Vagina (tissue), 2 donors: Measurements from ENCODE around the gene RNF141. TPM values are rescaled to one million over a fixed set of nuclear protein-coding genes. Genes with fewer than 3 reads are reported as not detected.

ENCODE experiments used
- DNase-seq, 2 donors: peaks; one replicate each; pipeline ENCODE4 v3.0.0-alpha.2; 2017; ENCODE audit errors: extremely low spot score in 2 of 2
- H3K27ac ChIP-seq: fragments of 200-600 bp; sonication (generic); one replicate; pipeline ENCODE4 v1.5.1; 2019
- H3K27me3 ChIP-seq: fragments of 200-600 bp; sonication (generic); one replicate; pipeline ENCODE4 v1.5.1; 2019
- H3K36me3 ChIP-seq, 2 donors: fragments of 200-600 bp; sonication (generic); one replicate each; pipeline ENCODE4 v1.5.1; 2017 to 2019
- H3K4me1 ChIP-seq: fragments of 200-600 bp; sonication (generic); one replicate; pipeline ENCODE4 v1.5.1; 2019
- H3K4me3 ChIP-seq, 2 donors: fragments of 200-600 bp; sonication (generic); 1 replicate in 1 of 2; 2 replicates in 1 of 2; pipeline ENCODE4 v1.5.1; 2016 to 2019
- H3K9me3 ChIP-seq: fragments of 200-600 bp; sonication (generic); one replicate; pipeline ENCODE4 v1.5.1; 2019
- POLR2A ChIP-seq, 2 donors: fragments of 450-650 bp; IDR thresholded peaks; one replicate each; pipeline ENCODE4 v1.6.1; 2017; ENCODE audit warnings: antibody characterized with exemption in 2 of 2, mild to moderate bottlenecking in 2 of 2, moderate library complexity in 2 of 2
- POLR2AphosphoS5 ChIP-seq, 2 donors: sonication (generic); formaldehyde crosslinking; IDR thresholded peaks; one replicate each; pipeline ENCODE4 v1.9.0; 2017; ENCODE audit warnings: antibody characterized with exemption in 2 of 2, mild to moderate bottlenecking in 2 of 2, low read depth in 1 of 2; ENCODE audit not compliant: insufficient read depth in 1 of 2
- intact Hi-C: fragments of 100-400 bp; cut with DNase I; formaldehyde crosslinking; loops from one replicate; pipeline ENCODE4 v1.15.1; 2023
- total RNA-seq: library from RNA; depleted of rRNA; stranded (reverse); fragments of >200 nt; gene quantifications from one replicate; pipeline ENCODE4 v1.2.3, GENCODE V29; 2016
- TF ChIP-seq, protein P1 (sequence below), 3 experiments: fragments of 450-650 bp in 2 of 3; fragments of 200-600 bp in 1 of 3; sonication (generic) in 1 of 3; IDR thresholded peaks; one replicate each; pipeline ENCODE4 v1.5.1; 2017 to 2019; ENCODE audit warnings: antibody characterized with exemption in 3 of 3, mild to moderate bottlenecking in 2 of 3, moderate library complexity in 2 of 3

The RNF141 gene
- total RNA-seq, 1 donor from 2014 or later = 19.2 TPM

DNA sequence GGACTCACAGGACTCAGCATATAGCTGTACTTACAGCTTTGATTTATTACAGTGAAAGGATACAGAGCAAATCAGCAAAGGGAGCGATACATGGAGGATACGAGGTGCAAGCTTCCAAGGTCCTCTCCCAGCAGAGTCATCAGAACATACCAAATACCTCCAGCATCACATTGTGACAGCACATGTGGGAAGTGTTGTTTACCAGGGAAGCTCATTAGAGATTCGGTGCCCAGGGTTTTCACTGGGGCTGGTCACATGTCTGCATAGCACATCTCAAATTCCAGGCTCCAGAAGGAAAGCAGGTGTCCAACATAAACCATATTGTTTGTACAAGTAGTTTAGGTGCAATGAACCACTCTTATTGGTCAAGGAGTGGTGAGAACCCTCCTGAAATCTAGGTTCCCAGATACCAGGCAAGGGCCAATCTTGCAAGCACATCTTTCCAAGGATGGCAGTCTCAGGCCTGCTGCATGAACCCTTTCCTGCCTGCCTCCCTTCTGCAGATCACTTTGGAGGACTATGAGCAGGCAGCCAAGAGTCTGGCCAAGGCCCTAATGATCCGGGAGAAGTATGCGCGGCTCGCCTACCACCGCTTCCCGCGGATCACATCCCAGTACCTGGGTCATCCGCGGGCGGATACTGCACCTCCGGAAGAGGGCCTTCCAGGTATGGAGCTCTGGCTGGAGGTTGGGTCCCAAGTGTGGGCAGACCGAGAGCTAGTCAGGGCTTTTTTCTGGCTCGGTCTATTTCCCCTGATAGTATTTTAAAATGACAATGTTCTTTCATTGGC lies 59.2 kb downstream of the RNF141 start:
- Histone ChIP-seq H3K27me3 (no peaks in the 10 kb centered on the region), H3K4me1 (no peaks in the 10 kb centered on the region), H3K36me3 (no peaks in the 10 kb centered on the region), H3K9me3 (no peaks in the 10 kb centered on the region), H3K27ac (no peak overlapping the region), H3K4me3 (no peak overlapping the region)
- peak in 1 of 2 donors; percentile 79 for DNase-seq
- TF ChIP-seq, protein P1, sequence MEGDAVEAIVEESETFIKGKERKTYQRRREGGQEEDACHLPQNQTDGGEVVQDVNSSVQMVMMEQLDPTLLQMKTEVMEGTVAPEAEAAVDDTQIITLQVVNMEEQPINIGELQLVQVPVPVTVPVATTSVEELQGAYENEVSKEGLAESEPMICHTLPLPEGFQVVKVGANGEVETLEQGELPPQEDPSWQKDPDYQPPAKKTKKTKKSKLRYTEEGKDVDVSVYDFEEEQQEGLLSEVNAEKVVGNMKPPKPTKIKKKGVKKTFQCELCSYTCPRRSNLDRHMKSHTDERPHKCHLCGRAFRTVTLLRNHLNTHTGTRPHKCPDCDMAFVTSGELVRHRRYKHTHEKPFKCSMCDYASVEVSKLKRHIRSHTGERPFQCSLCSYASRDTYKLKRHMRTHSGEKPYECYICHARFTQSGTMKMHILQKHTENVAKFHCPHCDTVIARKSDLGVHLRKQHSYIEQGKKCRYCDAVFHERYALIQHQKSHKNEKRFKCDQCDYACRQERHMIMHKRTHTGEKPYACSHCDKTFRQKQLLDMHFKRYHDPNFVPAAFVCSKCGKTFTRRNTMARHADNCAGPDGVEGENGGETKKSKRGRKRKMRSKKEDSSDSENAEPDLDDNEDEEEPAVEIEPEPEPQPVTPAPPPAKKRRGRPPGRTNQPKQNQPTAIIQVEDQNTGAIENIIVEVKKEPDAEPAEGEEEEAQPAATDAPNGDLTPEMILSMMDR (IDR thresholded peaks at IDR 0.05) = no peak
- no peak for TF ChIP-seq POLR2AphosphoS5 (IDR thresholded peaks at IDR 0.05; ENCODE audit: insufficient read depth in 1 of 2, low read depth in 1 of 2)
- no peak for TF ChIP-seq POLR2A (IDR thresholded peaks at IDR 0.05)
- intact Hi-C loops = no loop called here

DNA sequence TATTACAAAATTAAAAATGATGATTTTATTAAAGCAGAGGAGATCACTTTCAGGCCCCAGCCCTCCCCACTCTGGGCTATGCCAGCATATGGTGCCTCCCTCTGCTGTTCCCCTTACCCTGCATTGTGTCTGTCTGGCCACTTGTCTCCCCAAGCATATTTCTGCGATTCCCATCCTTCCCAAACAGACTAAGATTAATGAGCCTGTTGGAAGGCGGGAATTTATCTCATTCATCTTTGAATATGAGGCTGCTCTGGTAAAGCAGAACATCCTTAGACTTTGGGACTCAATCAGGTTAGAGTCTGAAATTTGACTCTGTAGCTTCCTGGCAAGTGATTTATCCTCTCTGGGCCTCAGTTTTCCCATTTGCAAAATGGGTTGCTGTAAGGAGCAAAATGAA lies 60.2 kb downstream of the RNF141 start:
- DNase-seq = no peak
- no peaks in the 10 kb centered on the region for H3K4me1 ChIP-seq
- no peak for TF ChIP-seq POLR2AphosphoS5 (IDR thresholded peaks at IDR 0.05; ENCODE audit: insufficient read depth in 1 of 2, low read depth in 1 of 2)
- TF ChIP-seq POLR2A (IDR thresholded peaks at IDR 0.05) = no peak
- TF ChIP-seq, protein P1 (IDR thresholded peaks at IDR 0.05) = no peak
- H3K27ac ChIP-seq = no peak overlapping the region
- H3K4me3 ChIP-seq = no peak overlapping the region
- H3K27me3 ChIP-seq = no peaks in the 10 kb centered on the region
- no peaks in the 10 kb centered on the region for H3K36me3 ChIP-seq
- H3K9me3 ChIP-seq = no peaks in the 10 kb centered on the region
- intact Hi-C loops = no loop called here

DNA sequence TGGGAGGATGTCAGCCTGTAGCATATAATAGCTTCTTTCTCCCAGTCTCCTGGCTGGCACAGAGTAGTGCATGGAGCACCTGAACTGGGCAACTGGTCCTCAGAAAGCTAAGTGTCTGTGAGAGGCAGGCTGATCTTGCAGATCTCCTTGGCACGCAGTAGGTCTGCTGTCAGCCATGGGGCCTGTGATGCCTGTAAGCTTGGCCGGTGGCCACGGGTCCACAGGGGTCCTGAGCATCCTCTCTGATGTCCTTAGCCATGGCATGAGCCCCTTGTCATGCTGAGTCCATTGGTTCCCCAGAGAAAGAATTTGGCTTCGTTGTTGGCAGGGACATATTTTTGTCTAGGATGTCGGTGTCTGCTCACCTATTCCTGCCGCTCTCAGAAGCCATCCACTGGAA lies 61.0 kb downstream of the RNF141 start:
- intact Hi-C loops = no loop called here
- TF ChIP-seq POLR2AphosphoS5 (IDR thresholded peaks at IDR 0.05; ENCODE audit: insufficient read depth in 1 of 2, low read depth in 1 of 2) (no peak), POLR2A (IDR thresholded peaks at IDR 0.05) (no peak)
- TF ChIP-seq, protein P1 (IDR thresholded peaks at IDR 0.05) = no peak
- no peak overlapping the region for H3K27ac ChIP-seq
- no peak overlapping the region for H3K4me3 ChIP-seq
- H3K27me3 ChIP-seq = no peaks in the 10 kb centered on the region
- H3K4me1 ChIP-seq = no peaks in the 10 kb centered on the region
- no peaks in the 10 kb centered on the region for H3K9me3 ChIP-seq
- DNase-seq = no peak
- no peaks in the 10 kb centered on the region for H3K36me3 ChIP-seq

DNA sequence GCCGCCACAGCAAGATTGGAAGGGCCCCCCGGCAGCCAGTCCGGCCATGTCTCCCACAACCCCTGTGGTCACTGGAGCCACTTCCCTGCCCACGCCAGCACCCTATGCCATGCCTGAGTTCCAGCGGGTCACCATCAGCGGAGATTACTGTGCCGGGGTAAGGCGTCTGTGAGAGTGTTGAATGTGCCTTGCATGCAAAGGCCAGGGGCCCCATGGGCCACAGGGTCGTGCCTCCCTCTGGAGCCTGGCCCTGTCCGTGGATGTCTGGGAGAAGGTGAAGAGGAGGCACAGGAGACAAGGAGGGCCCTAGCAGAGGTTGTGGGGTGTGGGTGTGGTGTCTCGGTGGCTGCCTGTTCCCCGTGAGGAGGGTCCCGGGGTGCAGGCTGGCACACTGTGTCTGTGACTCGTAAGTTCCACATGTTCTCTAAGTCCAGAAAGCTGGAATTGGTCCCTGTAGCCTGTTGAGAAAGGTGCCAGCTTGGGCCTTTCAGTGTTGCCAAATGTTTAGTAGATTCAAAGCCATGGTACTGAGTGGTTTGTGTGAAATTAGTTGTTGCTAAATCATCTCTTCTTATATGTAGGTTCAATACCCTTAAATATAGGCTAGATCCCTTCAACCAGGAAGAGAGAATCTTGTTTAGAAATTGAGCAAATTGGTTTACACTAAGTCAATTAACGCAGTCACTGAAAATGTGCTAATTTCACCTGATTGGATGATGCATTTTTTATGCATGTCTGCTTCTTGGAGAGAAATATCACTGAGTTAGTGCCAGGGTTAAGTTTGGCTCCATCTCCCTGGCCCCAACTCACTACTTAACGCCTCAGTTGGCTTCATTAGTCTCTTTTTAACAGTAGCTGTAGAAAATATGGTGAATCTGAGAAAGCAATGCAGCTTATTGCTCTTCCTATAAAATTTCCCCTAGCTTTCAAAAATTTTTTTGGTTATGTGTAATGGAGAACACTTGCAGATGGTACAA lies 62.1 kb downstream of the RNF141 start:
- no peaks in the 10 kb centered on the region for H3K9me3 ChIP-seq
- H3K27ac ChIP-seq = no peak overlapping the region
- H3K36me3 ChIP-seq = no peaks in the 10 kb centered on the region
- no peak overlapping the region for H3K4me3 ChIP-seq
- H3K27me3 ChIP-seq = no peaks in the 10 kb centered on the region
- TF ChIP-seq, protein P1 (IDR thresholded peaks at IDR 0.05) = no peak
- TF ChIP-seq POLR2A (IDR thresholded peaks at IDR 0.05) (no peak), POLR2AphosphoS5 (IDR thresholded peaks at IDR 0.05; ENCODE audit: insufficient read depth in 1 of 2, low read depth in 1 of 2) (no peak)
- intact Hi-C loops = no loop called here
- H3K4me1 ChIP-seq = no peaks in the 10 kb centered on the region
- no peak for DNase-seq
